ENCODE data around the gene SYT10.
"Not testable (repeated sequence)": the region's sequence is repeated elsewhere in the genome, so short reads cannot be mapped to it uniquely, and the experiment has no call there.

SYT10 gene

GRCh38 chr12:33370318-33370717 lies 69.3 kb downstream of the SYT10 start:
- DNase-seq (ENCODE audit: low read depth) = no peak
- H3K4me3 ChIP-seq (ENCODE audit: low read depth, low read length) = no peak overlapping the region

GRCh38 chr12:33357181-33357580 lies 82.4 kb downstream of the SYT10 start:
- H3K4me3 ChIP-seq (ENCODE audit: low read depth, low read length) = no peak overlapping the region
- no peak for DNase-seq (ENCODE audit: low read depth)

- no peak overlapping the region for H3K4me3 ChIP-seq (ENCODE audit: low read depth, low read length)
- DNase-seq (ENCODE audit: low read depth) = no peak
These were observed 89.8 kb downstream of the SYT10 start for GRCh38 chr12:33349791-33350190.

- H3K4me3 ChIP-seq (ENCODE audit: low read depth, low read length); DNase-seq (ENCODE audit: low read depth): not testable (repeated sequence)
These were observed 107.6 kb downstream of the SYT10 start for GRCh38 chr12:33331961-33332398.

- DNase-seq (ENCODE audit: low read depth) = no peak
- H3K4me3 ChIP-seq (ENCODE audit: low read depth, low read length) = no peak overlapping the region
These were observed 108.7 kb downstream of the SYT10 start for GRCh38 chr12:33330940-33331339.

Measured in skeletal muscle cell (primary cell).